Measurements from ENCODE around the gene ZNF280C. TPM values are rescaled to one million over a fixed set of nuclear protein-coding genes. Genes with fewer than 3 reads are reported as not detected.

Gene ZNF280C
- total and polyA plus RNA-seq, 7 donors = 0.72 to 4.1 (median 2.8) TPM

- intact Hi-C loops (cut with DNase I) = no loop called here
- ATAC-seq = no peak
- Histone ChIP-seq H3K27me3 (ENCODE audit: insufficient read depth in 3 of 3, low read length in 2 of 3) (no peaks in the 10 kb centered on the region), H3K27ac (no peak overlapping the region), H3K4me3 (no peak overlapping the region), H3K9me3 (no peaks in the 10 kb centered on the region), H3K36me3 (ENCODE audit: insufficient read depth in 1 of 2, low read depth in 1 of 2) (no peaks in the 10 kb centered on the region), H3K4me1 (peaks cover 5% of the 10 kb centered on the region)
- DNase-seq = no peak
- TF ChIP-seq CTCF (IDR thresholded peaks at IDR 0.05) = no peak
Observed at GRCh38 chrX:130263016-130263415, 5.7 kb downstream of the ZNF280C start.

GRCh38 chrX:130262231-130262630 is 6.5 kb downstream of the ZNF280C start:
- intact Hi-C loops (cut with DNase I) = no loop called here
- H3K4me3 ChIP-seq = no peak overlapping the region
- no peak for DNase-seq
- ATAC-seq = no peak
- 72 to 92% (median 90%) methylated on average over 3 of the region's 3 CpGs for WGBS, 3 donors
- H3K4me1 ChIP-seq = peaks cover 5% of the 10 kb centered on the region
- H3K27me3 ChIP-seq (ENCODE audit: insufficient read depth in 3 of 3, low read length in 2 of 3) = no peaks in the 10 kb centered on the region
- TF ChIP-seq CTCF (IDR thresholded peaks at IDR 0.05) = no peak
- H3K27ac ChIP-seq = peak overlapping the region; percentile 42
- H3K9me3 ChIP-seq = no peaks in the 10 kb centered on the region
- no peaks in the 10 kb centered on the region for H3K36me3 ChIP-seq (ENCODE audit: insufficient read depth in 1 of 2, low read depth in 1 of 2)

GRCh38 chrX:130261296-130261893 is 7.3 kb downstream of the ZNF280C start:
- DNase-seq (no peak), ATAC-seq (peak; percentile 66 to 89 (median 75))
- TF ChIP-seq CTCF (IDR thresholded peaks at IDR 0.05) = no peak
- Histone ChIP-seq H3K4me1 (peaks cover 5% of the 10 kb centered on the region), H3K9me3 (no peaks in the 10 kb centered on the region), H3K4me3 (no peak overlapping the region), H3K36me3 (ENCODE audit: insufficient read depth in 1 of 2, low read depth in 1 of 2) (no peaks in the 10 kb centered on the region), H3K27me3 (ENCODE audit: insufficient read depth in 3 of 3, low read length in 2 of 3) (no peaks in the 10 kb centered on the region), H3K27ac (peak overlapping the region; percentile 42)
- WGBS, 3 donors = 44 to 68% (median 51%) methylated on average over 4 of the region's 4 CpGs
- intact Hi-C loops (cut with DNase I) = no loop called here

GRCh38 chrX:130260316-130260715 is 8.4 kb downstream of the ZNF280C start:
- no peak overlapping the region for H3K4me3 ChIP-seq

More at GRCh38 chrX:130260316-130260715, 8.4 kb downstream of the ZNF280C start:
- peak; percentile 46 to 75 (median 64) for ATAC-seq
- TF ChIP-seq CTCF (IDR thresholded peaks at IDR 0.05) = no peak
- Histone ChIP-seq H3K9me3 (no peaks in the 10 kb centered on the region), H3K36me3 (ENCODE audit: insufficient read depth in 1 of 2, low read depth in 1 of 2) (no peaks in the 10 kb centered on the region), H3K27ac (peak overlapping the region; percentile 42), H3K27me3 (ENCODE audit: insufficient read depth in 3 of 3, low read length in 2 of 3) (no peaks in the 10 kb centered on the region), H3K4me1 (peaks cover 1% of the 10 kb centered on the region)
- WGBS, 3 donors = 56 to 75% (median 61%) methylated on average over 2 of the region's 2 CpGs
- intact Hi-C loops (cut with DNase I) = no loop called here
- DNase-seq = no peak

Measured in psoas muscle (tissue), 8 donors.